LNCaP clone FGC (cell line): ENCODE results near the gene SGK1.

ENCODE experiments used
- DNase-seq: peaks from one replicate; pipeline ENCODE4 v3.0.0-alpha.2; 2011; ENCODE audit warnings: low read depth
- H3K4me3 ChIP-seq: 2 replicates; pipeline ENCODE4 v1.5.1; 2011; ENCODE audit warnings: mild to moderate bottlenecking, low read depth, low read length, control low read depth
- TF ChIP-seq, protein P1 (sequence below): IDR thresholded peaks from 2 replicates; pipeline ENCODE4 v1.5.1; 2012; ENCODE audit warnings: mild to moderate bottlenecking; ENCODE audit not compliant: control insufficient read depth, insufficient read depth; ENCODE audit errors: extremely low read depth

Gene SGK1

GRCh38 chr6:134230940-134231339 lies 87.0 kb downstream of the SGK1 start:
- H3K4me3 ChIP-seq = no peak overlapping the region
- no peak for DNase-seq
- TF ChIP-seq, protein P1, sequence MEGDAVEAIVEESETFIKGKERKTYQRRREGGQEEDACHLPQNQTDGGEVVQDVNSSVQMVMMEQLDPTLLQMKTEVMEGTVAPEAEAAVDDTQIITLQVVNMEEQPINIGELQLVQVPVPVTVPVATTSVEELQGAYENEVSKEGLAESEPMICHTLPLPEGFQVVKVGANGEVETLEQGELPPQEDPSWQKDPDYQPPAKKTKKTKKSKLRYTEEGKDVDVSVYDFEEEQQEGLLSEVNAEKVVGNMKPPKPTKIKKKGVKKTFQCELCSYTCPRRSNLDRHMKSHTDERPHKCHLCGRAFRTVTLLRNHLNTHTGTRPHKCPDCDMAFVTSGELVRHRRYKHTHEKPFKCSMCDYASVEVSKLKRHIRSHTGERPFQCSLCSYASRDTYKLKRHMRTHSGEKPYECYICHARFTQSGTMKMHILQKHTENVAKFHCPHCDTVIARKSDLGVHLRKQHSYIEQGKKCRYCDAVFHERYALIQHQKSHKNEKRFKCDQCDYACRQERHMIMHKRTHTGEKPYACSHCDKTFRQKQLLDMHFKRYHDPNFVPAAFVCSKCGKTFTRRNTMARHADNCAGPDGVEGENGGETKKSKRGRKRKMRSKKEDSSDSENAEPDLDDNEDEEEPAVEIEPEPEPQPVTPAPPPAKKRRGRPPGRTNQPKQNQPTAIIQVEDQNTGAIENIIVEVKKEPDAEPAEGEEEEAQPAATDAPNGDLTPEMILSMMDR = no peak

GRCh38 chr6:134230087-134230700 lies 87.7 kb downstream of the SGK1 start:
- TF ChIP-seq, protein P1 = no peak
- no peak for DNase-seq
- H3K4me3 ChIP-seq = no peak overlapping the region

GRCh38 chr6:134229520-134229919 lies 88.4 kb downstream of the SGK1 start:
- no peak overlapping the region for H3K4me3 ChIP-seq
- TF ChIP-seq, protein P1 = no peak
- no peak for DNase-seq

GRCh38 chr6:134223796-134224420 lies 94.0 kb downstream of the SGK1 start:
- no peak for DNase-seq
- TF ChIP-seq, protein P1 = no peak

DNA sequence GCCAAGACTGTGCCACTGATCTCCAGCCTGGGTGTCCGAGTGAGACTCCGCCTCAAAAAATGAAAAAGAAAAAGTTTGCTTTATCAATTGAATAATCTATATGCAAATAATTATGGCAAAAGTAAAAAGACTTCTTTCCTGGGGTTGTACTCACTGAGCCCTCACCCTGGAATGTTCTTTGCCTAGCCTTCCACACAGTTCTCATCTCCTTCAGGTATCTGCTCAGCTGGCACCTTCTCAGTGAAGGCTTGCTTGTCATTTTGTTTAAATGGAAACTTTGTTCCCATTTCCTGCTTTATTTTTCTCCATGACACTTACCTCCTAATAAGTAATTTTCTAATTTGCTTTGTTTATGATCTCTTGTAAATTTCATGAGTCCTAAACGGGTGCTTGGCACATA lies 96.7 kb downstream of the SGK1 start:
- no peak overlapping the region for H3K4me3 ChIP-seq
- TF ChIP-seq, protein P1 = no peak
- DNase-seq = no peak

More at GRCh38 chr6:134223796-134224420, 94.0 kb downstream of the SGK1 start:
- no peak overlapping the region for H3K4me3 ChIP-seq

GRCh38 chr6:134217798-134218140 lies 100.1 kb downstream of the SGK1 start:
- TF ChIP-seq, protein P1 = no peak
- no peak overlapping the region for H3K4me3 ChIP-seq
- DNase-seq = no peak

- TF ChIP-seq, protein P1 = no peak
- no peak for DNase-seq
- H3K4me3 ChIP-seq = no peak overlapping the region
Observed at GRCh38 chr6:134217105-134217797, 100.7 kb downstream of the SGK1 start.
